ENCODE data around the gene ASXL2.
A peak's percentile ranks its signal among the peaks of the same experiment; 100 is the strongest.
"Not testable (repeated sequence)": the region's sequence is repeated elsewhere in the genome, so short reads cannot be mapped to it uniquely, and the experiment has no call there.

Gene ASXL2

DNA sequence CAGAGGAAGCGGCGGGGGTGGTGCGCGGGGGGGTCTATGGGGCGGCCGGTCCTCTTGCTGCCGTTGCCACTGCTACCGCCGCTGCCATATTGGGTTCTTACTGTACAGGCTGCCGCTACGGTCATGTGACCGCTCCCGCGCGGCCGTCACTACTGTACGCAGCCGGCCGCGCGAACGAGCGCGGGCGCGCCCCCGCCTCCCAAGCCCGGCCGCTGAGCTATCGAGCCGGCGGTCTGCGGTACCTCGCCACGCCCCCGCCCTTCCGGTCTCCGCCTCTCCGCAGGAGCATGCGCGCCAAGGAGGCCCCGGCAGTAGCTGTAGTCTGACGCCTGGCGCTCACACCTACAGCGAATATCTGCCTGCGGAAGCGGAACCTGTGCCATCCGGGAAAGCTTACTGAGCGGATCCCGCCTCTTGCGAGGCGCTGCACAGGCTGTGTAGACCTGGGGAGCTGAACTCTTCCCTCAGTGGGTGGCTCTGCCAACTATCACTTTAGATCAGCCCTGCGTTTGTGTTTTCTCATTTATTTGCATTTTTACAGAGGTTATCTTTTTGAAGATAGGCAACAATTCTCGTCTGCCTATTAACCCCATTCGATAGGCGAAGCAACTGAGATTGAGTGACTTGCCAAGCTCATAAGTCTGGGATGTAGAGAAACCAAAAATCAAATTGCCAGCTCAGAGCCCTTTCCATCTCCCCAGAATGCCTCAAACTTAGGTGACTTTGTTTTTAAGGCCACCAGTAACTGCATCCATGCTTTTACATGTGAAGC lies at the start of gene ASXL2:
Gene ASXL2 (minus strand): TSS at position 127 of the 772 bp plus-strand sequence. CDS start 265 bp downstream, outside the sequence.
- DNase-seq (ENCODE audit: low spot score) = peak; percentile 97

DNA sequence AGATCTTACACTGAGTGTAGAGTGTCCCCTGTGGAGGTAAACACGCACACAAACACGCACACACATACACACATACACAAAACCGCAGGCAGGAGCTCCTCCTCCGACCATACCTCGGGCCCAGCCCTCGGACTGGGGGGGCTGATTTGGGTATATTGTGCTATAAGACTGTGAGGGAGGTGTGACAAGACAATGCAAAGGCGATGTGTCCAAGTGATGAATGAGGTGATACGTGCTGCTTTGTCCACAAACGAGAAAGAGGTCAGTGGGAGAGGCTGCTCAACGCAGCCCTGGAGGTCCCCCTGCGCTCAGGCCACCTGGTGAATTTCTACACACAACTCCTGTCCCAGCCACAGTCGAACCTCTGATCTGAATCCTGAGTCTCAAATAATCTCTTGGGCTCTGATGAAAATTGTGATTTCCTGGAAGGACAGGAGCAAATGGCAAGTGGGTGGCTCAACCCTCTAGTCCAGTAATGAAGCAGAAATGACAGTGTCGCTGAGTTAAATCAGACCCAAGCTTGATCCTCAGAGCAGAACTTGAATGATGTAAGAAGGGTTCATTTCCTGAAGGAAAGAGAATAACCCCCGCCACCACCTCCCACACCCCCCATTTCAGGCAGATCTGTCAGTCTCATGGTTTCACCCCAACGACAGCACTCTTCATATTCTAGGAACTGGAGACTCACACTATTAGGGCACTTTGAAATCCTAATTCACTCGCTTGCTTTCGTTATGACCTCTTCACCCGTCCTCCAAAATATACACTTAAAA lies 48.9 kb upstream of the ASXL2 start:
- DNase-seq (ENCODE audit: low spot score) = no peak

DNA sequence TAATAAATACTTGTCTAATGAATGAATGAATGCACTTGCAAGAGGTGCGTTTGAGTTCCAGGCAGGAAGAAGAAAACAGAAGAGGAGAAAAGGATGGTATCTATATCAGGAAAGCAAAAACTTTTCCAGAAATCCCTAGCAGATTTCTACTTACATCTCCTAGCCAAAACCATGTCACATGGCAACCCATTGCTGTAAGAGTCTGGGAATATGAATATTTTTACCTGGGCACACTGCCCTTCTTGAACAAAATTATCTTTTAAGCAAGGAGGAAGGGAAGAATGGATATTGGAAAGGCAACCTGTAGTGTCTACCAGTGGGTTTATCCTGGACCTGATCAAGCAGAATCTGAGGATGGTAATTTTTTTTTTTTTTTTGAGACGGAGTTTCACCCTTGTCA lies 44.2 kb upstream of the ASXL2 start:
- DNase-seq (ENCODE audit: low spot score) = no peak

DNA sequence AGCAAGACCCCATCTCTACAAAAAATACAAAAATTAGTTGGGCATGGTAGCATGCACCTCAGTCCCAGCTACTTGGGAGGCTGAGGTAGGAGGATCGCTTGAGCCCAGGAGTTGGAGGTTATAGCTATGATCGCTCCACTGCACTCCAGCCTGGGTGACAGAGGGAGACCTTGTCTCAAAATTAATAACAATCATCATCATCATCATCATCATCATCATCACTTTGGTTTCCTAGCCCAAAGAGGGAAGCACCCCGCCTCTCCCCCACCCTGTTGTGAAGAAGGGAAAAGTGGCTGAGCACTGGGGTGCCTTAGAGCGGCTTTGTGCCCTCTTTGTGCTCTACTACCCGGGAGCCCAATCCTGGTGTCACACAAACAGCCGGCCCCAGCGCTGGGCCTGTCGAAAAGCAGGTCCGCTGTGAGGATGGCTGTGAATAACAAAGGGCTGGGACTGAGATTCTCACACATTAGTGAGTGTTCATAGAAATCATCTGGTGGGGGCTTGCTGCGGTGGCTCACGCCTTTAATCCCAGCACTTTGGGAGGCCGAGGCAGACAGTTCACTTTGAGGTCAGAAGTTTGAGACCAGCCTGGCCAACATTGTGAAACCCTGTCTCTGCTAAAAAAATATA lies 42.6 kb upstream of the ASXL2 start:
- no peak for DNase-seq (ENCODE audit: low spot score)

DNA sequence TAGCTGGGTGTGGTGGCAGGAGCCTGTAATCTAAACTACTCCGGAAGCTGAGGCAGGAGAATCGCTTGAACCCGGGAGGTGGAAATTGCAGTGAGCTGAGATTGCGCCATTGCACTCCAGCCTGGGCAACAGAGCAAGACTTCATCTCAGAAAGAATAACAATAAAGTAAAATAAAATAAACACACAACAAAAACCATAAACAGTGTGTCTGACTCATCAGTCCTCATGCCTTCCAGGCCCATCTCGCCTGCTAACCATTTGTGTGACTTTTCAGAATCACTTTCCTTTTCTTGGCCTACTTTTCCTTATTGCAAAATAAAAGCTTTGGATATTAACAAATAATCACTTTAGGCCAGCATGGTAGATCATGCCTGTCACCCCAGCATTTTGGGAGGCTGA lies 42.0 kb upstream of the ASXL2 start:
- DNase-seq (ENCODE audit: low spot score) = no peak

DNA sequence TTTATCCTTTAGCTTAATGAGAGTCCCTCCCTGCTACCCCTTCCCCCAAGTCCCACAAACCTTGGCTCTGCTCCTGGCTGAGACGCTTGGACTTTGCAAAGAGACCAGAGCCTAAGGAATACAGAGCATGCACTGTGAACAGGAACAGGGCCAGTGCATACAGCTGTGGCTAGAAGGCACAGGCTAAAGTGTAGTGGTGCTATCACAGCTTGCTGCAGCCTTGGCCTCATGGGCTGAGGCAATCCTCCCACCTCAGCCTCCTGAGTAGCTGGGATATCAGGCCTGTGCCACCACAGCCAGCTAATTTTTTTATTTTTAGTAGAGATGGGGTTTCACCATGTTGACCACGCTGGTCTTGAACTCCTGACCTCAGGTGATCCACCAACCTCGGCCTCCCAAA lies 39.5 kb upstream of the ASXL2 start:
- no peak for DNase-seq (ENCODE audit: low spot score)

DNA sequence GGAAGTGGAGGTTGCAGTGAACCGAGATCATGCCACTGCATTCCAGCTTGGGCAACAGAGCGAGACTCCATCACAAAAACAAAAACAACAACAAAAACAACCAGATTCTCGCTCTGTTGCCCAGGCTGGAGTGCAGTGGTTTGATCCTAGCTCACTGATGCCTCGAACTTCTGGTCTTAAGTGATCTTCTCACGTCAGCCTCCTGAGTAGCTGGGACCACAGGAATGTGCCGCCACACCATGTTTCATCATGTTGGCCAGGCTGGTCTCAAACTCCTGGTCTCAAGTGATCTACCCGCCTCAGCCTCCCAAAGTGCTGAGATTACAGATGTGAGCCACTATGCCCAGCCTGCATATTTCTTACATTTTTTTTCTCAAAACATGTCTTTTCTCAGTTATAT lies 39.1 kb upstream of the ASXL2 start:
- not testable (repeated sequence) for DNase-seq (ENCODE audit: low spot score)

DNA sequence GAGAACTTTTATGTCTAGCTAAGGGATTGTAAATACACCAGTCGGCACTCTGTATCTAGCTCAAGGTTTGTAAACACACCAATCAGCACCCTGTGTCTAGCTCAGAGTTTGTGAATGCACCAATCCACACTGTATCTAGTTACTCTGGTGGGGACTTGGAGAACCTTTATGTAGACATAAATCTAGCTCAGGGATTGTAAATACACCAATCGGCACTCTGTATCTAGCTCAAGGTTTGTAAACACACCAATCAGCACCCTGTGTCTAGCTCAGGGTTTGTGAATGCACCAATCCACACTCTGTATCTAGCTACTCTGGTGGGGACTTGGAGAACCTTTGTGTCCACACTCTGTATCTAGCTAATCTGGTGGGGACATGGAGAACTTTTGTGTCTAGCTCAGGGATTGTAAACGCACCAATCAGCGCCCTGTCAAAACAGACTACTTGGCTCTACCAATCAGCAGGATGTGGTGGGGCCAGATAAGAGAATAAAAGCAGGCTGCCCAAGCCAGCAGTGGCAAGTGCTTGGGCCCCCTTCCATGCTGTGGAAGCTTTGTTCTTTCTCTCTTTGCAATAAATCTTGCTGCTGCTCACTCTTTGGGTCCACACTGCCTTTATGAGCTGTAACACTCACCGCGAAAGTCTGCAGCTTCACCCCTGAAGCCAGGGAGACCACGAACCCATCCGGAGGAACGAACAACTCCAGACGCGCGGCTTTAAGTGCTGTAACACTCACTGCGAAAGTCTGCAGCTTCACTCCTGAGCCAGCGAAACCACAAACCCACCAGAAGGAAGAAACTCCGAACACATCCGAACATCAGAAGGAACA lies 37.9 kb upstream of the ASXL2 start:
- not testable (repeated sequence) for DNase-seq (ENCODE audit: low spot score)

DNA sequence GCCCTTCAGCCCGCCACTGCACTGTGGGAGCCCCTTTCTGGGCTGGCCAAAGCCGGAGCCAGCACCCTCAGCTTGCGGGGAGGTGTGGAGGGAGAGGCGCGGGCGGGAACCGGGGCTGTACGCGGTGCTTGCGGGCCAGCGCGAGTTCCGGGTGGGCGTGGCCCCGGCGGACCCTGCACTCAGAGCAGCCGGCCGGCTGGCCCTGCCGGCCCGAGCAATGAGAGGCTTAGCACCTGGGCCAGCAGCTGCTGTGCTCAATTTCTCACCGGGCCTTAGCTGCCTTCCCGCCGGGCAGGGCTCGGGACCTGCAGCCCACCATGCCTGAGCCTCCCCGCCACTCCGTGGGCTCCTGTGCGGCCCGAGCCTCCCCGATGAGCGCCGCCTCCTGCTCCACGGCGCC lies 37.1 kb upstream of the ASXL2 start:
- DNase-seq (ENCODE audit: low spot score) = not testable (repeated sequence)

DNA sequence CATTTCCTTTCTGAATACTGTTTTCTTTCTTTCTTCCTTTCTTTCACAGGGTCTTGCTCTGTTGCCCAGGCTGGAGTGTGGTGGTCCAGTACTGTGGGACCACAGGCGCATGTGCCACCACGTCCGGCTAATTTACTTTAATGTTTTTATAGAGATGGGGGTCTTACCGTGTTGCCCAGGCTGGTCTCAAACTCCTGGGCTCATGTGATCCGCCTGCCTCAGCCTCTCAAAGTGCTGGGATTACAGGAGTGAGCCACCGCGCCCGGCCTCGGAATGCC lies 35.3 kb upstream of the ASXL2 start:
- not testable (repeated sequence) for DNase-seq (ENCODE audit: low spot score)

DNA sequence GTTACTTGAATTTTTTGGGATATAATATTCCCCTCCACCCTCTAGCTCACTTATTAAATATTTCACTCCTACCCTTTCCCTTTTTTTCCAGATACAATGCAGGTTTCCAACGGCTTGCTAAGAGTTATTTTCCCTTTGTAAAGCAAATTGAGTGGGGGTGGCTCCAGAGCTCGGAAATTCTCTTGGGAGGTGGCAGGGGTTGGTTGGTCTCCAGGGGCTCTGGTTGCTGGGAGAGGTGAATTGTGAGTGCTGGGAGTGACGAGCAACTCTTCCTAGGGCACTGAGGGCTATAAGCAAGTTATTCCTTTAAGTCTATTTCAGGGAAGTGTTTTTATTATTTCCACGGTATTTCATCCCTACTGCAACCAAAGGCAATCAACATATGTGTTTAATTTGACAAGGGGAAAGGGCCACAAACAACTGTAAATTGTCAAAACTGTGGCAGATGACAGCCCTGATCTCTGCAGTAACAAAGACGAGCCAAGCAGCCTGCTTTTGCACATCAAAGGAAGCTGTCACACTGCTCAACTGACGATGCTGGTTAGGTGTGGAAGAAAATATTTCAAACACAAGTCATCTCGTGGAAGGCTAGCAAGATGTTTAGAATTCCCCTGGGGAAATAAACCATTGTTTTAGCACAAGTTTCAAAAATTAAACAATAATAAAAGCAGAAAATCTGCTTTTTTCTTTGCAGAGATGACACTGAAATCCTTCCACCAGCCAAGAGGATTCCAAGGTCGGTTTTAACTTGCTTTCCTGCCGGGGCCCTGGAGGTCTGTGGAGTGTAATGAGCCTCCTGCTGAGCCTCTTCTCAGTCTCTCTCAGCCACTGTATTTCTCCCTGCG lies 34.8 kb upstream of the ASXL2 start:
- no peak for DNase-seq (ENCODE audit: low spot score)

DNA sequence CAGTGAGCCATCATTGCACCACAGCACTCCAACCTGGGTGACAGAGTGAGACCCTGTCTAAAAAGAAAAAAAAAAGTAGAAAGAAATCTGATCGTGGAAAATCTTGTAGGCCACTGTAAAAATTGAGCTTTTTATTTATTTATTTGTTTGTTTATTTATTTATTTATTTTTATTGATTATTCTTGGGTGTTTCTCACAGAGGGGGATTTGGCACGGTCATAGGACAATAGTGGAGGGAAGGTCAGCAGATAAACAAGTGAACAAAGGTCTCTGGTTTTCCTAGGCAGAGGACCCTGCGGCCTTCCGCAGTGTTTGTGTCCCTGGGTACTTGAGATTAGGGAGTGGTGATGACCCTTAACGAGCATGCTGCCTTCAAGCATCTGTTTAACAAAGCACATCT lies 31.3 kb upstream of the ASXL2 start:
- DNase-seq (ENCODE audit: low spot score) = not testable (repeated sequence)

DNA sequence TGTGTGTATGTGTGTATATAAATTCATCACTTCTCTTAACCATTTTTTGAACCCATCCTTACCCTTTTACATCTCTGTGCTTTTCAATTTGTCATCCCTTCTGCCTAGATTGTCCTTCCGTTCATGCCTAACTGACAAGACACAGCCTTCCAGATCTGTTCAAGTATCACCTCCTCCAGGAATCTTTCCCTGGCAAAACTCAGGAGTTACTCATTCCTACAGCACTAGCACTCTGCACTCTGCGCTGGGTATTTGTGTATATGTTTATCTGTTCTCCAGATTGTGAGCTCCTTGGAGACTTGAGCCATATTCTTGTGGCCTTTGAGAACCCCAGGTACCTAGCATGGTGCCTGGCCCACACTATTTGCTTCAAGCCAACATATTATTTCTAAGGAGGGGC lies 26.8 kb upstream of the ASXL2 start:
- no peak for DNase-seq (ENCODE audit: low spot score)

DNA sequence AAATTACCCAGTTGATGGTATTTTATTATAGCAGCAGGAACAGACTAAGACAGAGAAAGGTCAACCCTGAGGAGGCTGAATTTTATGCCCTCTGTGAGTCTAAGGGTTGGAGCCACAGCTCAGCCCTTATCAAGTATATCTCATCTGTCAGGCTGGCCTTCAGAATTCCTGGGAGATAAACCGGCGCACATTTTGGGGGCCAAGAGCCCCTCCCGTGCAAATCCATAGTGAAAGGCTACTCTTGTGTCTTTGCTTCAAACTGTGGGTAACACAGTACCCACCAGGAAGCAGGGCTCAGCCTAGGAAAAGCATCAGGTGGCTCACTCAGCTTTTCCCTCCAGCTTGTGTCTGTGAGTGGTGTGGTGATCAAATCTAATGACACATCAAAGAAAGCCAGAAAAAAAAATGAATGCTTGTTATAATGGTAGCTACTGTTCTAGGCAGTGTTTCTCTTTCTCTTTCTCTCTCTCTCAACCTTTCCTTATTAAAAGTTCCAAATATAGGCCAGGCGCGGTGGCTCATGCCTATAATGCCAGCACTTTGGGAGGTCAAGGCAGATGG lies 25.0 kb upstream of the ASXL2 start:
- DNase-seq (ENCODE audit: low spot score) = no peak

DNA sequence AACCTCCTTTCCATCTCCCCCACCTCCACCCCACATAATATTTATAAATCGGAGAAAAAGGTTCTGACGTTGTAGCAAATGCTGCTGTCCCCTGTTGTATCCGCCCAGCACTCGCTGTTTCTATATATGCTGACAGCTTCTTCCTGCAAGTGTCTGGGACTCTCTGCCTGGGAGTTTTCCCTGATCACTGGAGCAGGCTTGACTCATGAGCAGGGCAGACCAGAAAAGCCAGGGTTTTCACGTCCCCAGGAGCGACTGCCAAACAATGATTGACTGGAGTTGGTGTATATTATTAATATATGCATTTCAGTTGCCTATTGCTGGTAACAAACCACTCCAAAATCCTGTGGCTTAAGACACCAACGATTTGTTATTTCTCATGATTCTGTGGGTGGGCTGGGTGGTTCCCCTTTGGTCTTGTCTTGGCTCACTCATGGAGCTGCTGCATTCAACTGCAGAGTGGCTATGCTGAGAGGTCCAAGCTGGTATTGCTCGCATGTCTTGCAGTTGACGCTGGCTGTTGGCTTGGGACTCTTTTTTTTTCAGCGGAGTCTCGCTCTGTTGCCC lies 21.2 kb upstream of the ASXL2 start:
- no peak for DNase-seq (ENCODE audit: low spot score)

DNA sequence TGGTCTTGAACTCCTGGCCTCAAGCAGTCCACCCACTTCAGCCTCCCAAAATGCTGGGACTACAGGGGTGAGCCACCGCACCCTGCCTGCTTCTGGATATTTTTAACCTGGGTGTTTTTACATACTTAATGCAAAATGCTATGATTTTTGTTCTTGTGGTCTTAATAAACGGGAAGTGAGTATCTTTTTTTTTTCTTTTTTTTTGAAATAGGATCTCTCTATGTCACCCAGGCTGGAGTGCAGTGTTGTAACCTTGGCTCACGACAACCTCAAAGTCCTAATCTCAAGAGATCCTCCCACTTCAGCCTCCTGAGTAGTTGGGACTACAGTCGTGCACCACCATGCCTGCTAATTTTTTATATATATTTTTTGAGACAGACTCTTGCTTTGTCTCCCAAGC lies 19.2 kb upstream of the ASXL2 start:
- DNase-seq (ENCODE audit: low spot score) = no peak

DNA sequence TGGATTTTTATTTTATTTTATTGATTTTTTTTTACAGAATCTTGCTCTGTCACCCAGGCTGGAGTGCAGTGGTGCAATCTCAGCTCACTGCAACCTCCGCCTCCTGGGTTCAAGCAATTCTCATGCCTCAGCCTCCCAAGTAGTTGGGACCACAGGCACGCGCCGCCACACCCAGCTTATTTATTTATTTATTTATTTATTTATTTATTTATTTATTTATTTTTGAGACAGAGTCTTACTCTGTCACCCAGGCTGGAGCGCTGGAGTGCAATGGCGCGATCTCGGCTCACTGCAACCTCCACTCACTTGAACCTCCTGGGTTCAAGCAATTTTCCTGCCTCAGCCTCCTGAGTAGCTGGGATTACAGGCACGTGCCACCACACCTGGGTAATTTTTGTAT lies 18.0 kb upstream of the ASXL2 start:
- DNase-seq (ENCODE audit: low spot score) = not testable (repeated sequence)

DNA sequence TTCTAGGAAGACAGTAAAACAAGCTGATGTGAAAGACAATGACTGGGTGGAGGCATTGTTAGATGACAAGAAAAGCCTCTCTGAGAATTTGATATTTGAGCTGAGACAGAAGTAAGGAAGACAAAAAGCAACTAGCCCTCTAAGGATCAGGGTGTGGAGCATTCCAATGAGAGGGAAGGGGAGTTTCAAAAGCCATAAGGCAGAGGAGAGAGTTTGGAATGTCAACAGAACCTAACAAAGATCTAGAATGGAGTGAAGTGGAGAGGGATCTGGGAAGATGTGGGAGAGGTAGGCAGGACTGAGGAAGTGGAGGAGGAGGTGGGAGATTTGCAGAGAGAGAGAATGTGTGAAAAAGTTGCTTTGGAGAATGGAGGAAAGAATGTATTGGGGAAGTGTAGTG lies 17.3 kb upstream of the ASXL2 start:
- no peak for DNase-seq (ENCODE audit: low spot score)

DNA sequence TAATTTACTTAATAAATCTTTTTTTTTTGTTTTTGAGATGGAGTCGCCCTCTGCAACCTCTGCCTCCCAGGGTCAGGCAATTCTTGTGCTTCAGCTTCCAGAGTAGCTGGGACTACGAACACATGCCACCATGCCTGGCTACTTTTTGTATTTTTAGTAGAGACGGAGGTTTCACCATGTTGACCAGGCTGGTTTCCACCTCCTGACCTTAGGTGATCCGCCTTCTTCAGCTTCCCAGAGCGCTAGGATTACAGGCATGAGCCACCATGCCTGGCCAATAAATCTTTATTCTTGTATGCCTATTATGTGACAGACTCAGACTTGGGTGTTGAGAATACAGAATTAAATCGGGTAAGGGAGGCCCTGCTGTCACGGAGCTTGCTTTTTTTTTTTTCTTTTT lies 16.7 kb upstream of the ASXL2 start:
- DNase-seq (ENCODE audit: low spot score) = no peak

DNA sequence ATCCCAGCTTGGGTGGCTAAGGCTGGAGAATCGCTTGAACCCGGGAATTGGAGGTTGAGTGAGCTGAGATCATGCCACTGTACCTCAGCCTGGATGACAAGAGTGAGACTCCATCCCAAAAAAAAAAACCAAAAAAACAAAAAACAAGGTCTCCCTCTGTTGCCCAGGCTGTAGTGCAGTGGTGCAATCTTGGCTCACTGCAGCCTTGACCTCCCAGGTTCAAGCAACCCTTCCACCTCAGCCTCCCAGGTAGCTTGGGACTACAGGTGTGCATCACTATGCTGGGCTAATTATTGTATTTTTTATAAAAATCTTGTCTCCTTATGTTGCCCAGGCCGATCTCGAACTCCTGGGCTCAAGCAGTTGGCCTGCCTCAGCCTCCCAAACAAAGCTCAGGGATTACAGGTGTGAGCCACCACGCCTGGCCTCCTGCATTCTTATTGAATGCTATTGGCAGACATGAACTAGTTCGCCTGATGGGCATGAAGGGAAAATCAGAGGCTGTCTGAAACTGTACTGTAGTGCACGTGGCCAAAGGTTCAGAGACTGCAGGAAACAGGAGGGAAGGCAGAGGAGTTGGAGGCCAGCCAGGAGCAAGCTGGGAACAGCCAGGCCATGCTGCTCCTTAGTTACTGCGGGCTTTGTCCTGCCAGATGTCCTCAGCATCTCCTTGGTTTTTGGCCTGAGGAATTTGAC lies 16.0 kb upstream of the ASXL2 start:
- DNase-seq (ENCODE audit: low spot score) = no peak

All from hematopoietic multipotent progenitor cell treated with erythropoietin and hydrocortisone succinate and interleukin-3 and kit ligand, for 17 days (in vitro differentiated cells).